Erythroblast (primary cell): ENCODE measurements around the gene FAM168B.
"Not testable (repeated sequence)": the region's sequence is repeated elsewhere in the genome, so short reads cannot be mapped to it uniquely, and the experiment has no call there.

Experiments
- DNase-seq, 2 experiments: peaks; one replicate each; lab custom pipeline; 2025; lab: John Stamatoyannopoulos, UW
- GATA1 ChIP-seq: IDR thresholded peaks from 2 replicates; pipeline ENCODE4 v1.6.1; 2011; ENCODE audit warnings: low read depth, mild to moderate bottlenecking, control low read depth, low read length, moderate library complexity
- POLR2A ChIP-seq: IDR thresholded peaks from 2 replicates; pipeline ENCODE4 v1.6.1; 2011; ENCODE audit warnings: mild to moderate bottlenecking, low read length

FAM168B gene

DNA sequence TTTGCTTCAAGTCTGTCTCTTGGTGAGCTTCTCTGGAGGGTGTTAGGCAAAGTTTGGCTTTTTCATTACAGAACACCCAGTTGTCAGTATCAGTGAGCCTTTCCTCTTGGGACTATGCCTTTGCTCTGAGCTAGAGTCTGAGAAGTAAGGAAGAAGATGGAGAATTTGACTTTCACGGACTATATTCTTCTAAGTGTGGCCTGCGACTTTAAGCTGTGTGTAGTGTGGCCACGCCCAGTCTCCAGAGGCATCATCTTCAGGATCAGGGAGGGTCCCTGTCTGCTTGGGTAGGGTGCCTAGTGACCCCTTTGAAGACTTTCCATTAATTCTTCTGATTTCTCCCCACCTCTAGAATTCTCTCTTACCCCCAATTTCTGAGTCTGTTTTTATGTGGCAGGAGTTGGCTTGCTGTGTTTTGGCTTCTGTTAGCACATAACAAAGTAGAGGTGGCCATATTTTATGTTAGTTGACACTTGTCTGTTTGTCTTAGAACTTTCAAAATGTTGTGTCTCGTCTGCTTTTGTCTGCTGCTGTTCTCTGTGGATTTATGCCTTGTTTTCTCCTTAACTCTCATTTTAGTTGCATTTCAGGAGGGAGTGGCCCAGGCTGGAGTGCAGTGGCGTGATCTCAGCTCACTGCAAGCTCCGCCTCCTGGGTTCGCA is 20.4 kb upstream of the FAM168B start:
- DNase-seq, result peak in 1 of 2 experiments; percentile 19
- TF ChIP-seq GATA1 (no peak), POLR2A (no peak)

DNA sequence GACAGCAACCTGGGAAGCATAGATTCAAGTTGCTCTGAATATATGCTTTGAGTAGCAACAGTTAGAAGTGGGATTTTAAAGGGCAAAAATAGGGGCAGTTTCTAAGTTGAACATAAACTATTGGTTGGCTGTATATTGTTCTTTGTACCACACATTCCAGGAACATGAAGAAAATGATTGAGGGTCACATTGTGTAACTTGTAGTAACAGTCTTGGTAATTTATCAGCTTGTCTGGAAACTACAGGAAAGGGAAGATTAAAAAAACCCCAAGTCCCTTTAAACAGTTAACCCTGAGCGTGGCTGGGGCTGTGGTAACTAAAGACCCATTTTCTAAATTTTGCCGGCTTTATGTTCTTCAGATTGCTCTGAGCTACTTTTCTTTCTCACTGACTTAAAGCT is 19.3 kb upstream of the FAM168B start:
- TF ChIP-seq POLR2A (no peak), GATA1 (no peak)
- no peak for DNase-seq

DNA sequence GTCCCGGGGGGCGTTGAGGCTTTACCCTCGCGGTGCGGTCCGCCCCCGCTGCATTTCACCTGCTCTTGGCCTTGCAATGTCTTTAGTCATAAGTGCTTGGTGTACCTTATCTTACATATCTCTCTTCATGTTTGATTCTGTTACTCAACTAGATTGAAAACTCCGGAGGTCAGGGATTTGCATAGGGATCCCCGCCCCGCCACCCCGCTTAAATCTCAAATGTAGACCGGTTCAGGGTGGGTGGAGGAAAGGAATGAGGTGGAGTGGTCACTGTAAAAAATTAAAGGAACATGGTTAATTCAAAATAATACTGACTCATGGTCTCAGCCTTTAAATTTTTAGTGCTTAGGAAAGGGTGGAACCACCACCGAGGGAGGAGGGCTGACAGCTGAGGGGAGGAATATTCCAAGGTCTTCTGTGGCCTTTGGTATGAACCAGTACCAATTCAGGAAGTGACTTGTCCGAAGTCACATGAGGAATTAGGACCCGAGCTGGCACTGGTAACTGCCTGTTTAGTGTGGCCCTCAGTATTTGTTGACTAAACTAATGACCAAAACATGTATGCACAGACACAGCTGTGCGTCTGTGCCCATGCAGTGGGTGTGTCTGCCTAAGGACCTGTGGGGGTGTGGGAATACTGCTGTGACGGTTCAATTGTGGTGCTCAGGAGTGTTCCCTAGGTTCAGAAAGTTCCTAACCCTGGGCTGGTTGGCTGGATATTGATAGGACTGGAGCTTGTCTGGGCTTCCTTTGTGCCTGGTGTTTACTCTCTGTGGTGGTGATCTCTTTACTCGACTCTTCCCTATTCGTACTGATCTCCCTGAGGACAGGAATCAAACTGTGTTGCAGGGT is 12.9 kb upstream of the FAM168B start:
- DNase-seq, result peak; percentile 66 to 72
- no peak for TF ChIP-seq POLR2A
- no peak for TF ChIP-seq GATA1

DNA sequence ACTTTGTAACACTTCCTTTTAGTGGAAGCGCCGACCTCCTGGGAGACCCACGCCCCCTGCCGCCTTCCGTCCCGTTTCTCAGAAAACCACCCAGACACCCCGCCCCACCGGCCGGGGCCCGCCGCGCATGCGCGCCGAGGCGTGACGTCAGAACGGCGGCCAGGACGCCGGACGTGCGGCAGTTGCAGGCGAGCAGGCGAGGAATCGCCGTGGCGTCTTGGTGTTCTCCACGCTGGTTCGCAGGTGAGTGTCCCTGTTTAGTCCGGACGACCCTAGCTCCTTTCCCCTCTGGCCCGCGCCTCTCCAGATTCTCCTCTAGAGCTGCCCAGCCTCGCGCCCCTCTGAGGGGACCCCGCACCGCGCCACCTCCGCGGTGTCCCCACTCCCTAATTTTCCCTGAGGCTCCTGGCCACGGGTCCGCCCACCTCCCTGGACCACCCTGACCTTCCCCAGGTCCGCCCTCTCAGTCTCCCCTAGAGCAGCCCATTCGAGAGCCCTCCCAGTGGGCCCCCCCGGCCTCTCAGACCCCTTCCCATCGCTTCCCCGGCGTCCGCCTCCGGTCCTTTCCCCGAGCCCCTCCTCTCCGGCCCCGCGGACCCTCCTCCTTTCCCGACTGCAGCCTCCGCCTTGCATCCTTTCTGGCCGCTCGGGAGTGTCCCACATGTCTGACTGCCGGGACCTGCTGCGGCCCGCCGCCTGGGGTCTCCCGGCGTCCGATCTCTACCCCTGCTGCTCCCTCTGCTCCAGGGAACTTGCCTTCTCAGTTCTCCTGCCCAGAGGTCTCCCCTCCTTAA is 12.1 kb upstream of the FAM168B start, which contains the start of gene PLEKHB2:
TSS of gene PLEKHB2 (plus strand) at position 181 of the 794 bp plus-strand sequence. CDS start 15,606 bp downstream, outside the sequence.
- TF ChIP-seq POLR2A (peak; percentile 89), GATA1 (no peak)
- peak; percentile 92 to 95 for DNase-seq

DNA sequence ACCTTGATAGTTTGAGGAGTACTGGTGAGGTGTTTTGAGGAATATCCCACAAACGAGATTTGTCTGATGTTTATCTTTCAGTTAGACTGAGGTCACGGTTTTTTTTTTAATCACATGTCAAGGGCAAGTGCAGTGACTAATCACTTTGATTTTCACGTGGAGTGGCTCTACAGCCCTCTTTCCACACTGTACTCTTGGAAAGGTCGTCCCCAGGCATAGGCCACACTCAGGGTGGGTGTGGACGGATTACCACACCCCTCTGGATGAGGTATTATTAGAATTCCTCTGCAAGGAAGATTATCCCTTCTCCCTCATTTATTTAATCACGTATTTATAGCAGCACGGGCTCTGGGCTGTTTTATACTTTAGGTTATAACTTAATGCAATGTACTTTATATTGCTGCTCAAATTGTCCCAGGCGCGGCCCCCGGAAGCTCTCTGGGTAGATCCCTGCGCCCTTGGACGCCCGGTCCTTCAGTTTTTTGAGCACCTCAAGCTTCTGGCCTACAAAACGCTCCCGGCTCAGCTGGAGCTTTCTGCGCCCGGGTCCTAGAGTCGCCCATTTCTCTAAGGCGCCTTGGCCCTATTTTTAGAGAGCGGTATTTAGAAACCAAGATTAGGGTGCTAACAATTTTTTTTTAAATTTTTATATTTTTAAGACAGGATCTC is 11.4 kb upstream of the FAM168B start:
- DNase-seq, result peak; percentile 70 to 91

DNA sequence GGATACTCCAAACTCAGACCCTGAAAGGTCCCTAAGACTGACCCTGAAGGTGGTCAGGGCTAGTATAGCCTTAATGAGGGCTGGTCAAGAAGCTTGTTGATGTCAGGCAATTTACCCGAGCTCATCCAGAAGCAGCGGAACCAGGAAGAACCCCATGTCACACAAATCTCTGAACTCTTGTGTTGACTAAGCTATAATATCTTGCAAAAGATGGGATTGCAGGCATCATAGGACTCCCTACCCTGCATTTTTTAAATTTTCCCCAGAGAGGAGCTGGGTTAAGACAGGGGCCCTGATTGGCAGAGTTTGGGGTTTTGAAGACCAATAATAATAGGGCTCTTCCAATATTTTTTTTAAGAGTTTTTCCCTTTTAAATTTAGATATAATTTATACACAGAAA is 9.9 kb upstream of the FAM168B start:
- TF ChIP-seq POLR2A (no peak), GATA1 (no peak)
- no peak for DNase-seq

More for the DNA sequence above, 11.4 kb upstream of the FAM168B start:
- TF ChIP-seq GATA1 (no peak), POLR2A (no peak)

DNA sequence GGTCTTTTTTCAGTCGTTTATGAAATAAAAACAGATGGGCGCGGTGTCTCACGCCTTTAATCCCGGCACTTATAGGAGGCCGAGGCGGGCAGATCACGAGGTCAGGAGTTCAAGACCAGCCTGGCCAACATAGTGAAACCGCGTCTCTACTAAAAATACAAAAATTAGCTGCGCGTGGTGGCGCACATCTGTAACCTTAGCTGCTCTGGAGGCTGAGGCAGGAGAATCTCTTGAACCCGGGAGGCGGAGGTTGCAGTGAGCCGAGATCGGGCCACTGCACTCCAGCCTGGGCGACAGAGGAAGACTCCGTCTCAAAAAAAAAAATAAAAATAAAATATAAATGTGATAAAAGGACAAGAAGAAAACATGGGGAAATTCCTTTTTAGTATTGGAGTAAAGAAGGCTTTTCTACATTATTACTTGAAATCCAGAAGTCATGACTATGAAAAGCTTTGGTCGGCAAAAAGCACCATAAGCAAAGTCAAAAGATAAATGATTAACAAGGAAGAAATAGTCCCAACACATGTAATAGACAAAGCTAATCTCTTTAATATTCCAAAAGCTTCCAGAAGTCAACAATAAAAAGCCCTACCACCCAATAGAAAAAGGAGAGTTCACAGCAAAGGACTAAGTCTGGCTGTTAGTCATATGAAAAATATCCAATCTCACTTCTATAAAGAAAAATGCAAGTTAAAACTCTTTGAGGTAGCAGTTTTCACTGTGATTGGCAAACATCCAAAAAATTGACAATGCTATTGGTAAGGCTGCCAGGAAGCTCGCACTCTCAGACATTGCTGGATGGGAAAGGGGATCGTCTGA is 1.4 kb upstream of the FAM168B start:
- peak in 1 of 2 experiments; percentile 19 for DNase-seq
- no peak for TF ChIP-seq POLR2A
- no peak for TF ChIP-seq GATA1

DNA sequence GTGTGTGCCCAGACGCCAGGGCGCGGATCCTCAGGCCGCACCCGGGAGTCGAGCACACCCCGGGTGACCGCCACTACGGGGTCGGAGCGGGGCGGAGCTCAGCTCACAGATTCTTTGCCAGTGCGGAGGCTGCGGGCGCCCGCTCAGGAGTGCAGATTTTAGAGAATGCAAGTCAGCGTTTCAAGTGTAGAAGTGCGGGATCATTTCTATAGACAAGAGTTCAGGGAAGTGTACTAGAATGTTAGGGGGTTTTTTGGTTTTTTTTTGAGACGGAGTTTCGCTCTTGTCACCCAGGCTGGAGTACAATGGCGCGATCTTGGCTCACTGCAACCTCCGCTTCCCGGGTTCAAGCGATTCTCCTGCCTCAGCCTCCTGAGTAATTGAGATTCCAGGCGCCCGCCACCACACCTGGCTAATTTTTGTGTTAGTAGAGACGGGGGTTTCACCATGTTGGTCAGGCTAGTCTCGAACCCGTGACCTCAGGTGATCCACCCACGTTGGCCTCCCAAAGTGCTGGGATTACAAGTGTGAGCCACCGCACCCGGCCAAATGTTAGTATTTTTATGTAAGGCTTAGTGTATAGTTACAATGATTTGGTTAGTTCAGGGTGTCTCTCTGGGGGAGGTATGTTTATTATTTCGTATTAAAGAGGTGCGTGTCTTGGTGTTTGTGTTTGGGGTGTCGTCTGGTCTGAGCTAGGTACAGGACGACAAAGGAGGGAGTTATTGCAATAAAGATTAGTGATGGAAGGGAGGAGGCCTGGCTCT is 619 bp upstream of the FAM168B start:
- DNase-seq, result peak; percentile 36 to 84
- TF ChIP-seq POLR2A (no peak), GATA1 (no peak)

DNA sequence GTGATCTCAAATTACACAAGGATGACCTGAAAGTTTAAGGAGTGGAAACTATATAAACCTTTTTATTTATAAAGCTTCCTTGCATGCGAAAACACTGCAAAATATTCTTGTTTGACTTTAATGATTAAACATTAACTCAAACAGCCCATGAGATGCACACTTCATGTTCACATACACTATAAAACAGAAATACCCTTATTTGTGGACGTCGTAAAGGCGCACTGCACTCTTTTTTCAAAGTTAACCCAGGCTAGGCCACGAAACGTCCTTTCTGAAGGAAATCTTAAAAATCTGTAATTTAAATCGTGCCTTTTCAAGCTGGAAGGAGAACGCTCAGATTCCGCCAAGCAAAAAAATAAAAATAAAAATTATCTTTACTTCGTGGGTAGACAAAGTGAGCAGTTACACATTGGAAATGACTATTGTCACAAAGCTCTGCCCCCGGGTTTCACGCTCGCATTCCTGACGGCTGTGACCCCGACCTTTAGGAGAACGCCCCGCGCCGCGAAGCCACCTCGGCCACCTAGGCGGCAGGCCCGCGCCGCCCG is 728 bp downstream of the FAM168B start:
- TF ChIP-seq POLR2A (no peak), GATA1 (no peak)
- peak in 1 of 2 experiments; percentile 55 for DNase-seq

DNA sequence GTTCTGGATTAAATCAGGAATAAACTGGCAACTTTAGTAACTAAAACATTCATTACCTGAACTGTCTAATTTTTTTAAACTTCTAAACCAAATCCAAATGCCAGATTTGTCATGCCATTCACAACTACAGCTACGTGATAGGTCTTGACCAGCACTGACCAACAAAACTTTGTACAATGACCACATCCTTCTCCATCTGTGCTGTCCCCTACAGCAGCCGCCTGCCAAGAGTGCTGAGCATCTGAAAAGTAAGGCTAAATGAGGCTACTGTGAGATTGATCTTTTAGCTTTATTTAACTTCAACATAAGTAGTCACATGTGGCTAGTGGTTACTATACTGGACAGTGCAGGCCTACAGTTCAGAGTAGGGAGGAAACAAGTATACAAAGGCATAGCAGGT is 7.6 kb downstream of the FAM168B start:
- DNase-seq, result no peak
- TF ChIP-seq POLR2A, result no peak
- TF ChIP-seq GATA1, result no peak

DNA sequence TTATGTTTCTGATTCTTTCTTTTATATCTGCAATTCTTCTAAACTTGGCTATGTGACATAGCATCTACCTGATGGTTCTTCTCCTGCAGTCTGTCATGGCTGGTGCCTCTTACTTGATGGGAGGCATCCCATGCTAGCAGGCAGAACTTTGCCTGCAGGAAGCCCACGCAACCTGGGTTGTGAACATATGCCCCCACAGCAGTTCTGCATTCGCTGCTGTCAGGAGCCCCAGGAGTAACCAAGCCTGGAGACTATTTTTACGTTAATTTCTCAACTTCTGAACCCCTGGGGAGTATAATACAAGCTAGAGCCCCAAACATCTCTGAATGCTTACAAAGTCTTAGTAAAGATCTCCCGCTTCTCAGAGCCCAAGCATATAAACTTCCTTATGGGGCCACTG is 12.1 kb downstream of the FAM168B start:
- DNase-seq, result no peak
- TF ChIP-seq GATA1 (no peak), POLR2A (no peak)

DNA sequence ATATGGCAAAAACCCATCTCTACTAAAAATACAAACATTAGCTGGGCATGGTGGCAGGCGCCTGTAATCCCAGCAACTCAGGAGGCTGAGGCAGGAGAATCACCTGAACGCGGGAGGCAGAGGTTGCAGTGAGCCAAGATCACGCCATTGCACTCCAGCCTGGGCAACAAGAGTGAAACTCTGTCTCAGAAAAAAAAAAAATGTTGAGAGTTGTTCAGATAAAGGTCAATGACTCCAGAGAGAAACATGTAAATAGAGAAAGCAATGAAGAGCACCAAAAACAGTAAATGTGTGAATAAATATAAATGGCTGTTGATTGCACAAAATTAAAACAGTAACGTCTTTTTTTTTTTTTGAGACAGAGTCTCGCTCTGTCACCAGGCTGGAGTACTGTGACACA is 13.3 kb downstream of the FAM168B start:
- not testable (repeated sequence) for DNase-seq
